Activated T-helper 1 cell treated with anti-CD3 and anti-CD28 coated beads, Interleukin-12 subunit alpha, Interleukin-12 subunit beta, Interleukin-2, Interleukin-4 antibody, amounts not matched to agents 30 ng/mL and 10 ng/mL and 1 ng/mL, durations not matched to agents 14 hours and 24 hours and 36 hours (primary cell): ENCODE data around the gene AMMECR1L. TPM values are rescaled to one million over a fixed set of nuclear protein-coding genes. Genes with fewer than 3 reads are reported as not detected.
"Not testable (repeated sequence)": the region's sequence is repeated elsewhere in the genome, so short reads cannot be mapped to it uniquely, and the experiment has no call there.

Experiments
- DNase-seq: peaks from one replicate; pipeline ENCODE4 v3.0.0; 2021; ENCODE audit warnings: low spot score
- H3K27ac Mint-ChIP-seq: one replicate; pipeline ENCODE4 v1.8.0; 2021; ENCODE audit warnings: mild to moderate bottlenecking, mixed read lengths
- H3K27me3 Mint-ChIP-seq: one replicate; pipeline ENCODE4 v1.8.0; 2022; ENCODE audit warnings: mild to moderate bottlenecking, moderate library complexity, mixed read lengths; ENCODE audit not compliant: insufficient read depth
- H3K36me3 Mint-ChIP-seq: one replicate; pipeline ENCODE4 v1.8.0; 2021; ENCODE audit warnings: low read depth, mixed read lengths
- H3K4me1 Mint-ChIP-seq: one replicate; pipeline ENCODE4 v1.8.0; 2021; ENCODE audit warnings: low read depth, mixed read lengths
- H3K4me3 Mint-ChIP-seq: one replicate; pipeline ENCODE4 v1.8.0; 2021; ENCODE audit warnings: mild to moderate bottlenecking, moderate library complexity, mixed read lengths
- H3K9me3 Mint-ChIP-seq: one replicate; pipeline ENCODE4 v1.8.0; 2021; ENCODE audit warnings: mixed read lengths
- intact Hi-C: fragments of 100-400 bp; cut with micrococcal nuclease; formaldehyde crosslinking; loops from one replicate; pipeline ENCODE4 v1.15.1; 2024
- total RNA-seq: library from RNA; stranded (reverse); gene quantifications from 2 replicates; pipeline ENCODE4 v1.2.3, GENCODE V29; 2022

Gene AMMECR1L
- total RNA-seq, 1 donor from 2014 or later, result 21.6 TPM

- H3K4me3 Mint-ChIP-seq, result no peak overlapping the region
- intact Hi-C loops, result loop anchor here (5.0 to 10.0 kb wide), 2 partner anchors 427 to 1160 kb away; partner anchors contain the start of genes GYPC and MAP3K2
- DNase-seq, result no peak
- H3K4me1 Mint-ChIP-seq, result peaks cover 22% of the 10 kb centered on the region
- H3K9me3 Mint-ChIP-seq, result peaks cover 6% of the 10 kb centered on the region
- H3K27ac Mint-ChIP-seq, result no peak overlapping the region
- peaks cover 10% of the 10 kb centered on the region for H3K36me3 Mint-ChIP-seq
- peaks cover 17% of the 10 kb centered on the region for H3K27me3 Mint-ChIP-seq
Measured at GRCh38 chr2:127814677-127815076, 71.1 kb downstream of the AMMECR1L start.

GRCh38 chr2:127812441-127812840 is 73.3 kb downstream of the AMMECR1L start:
- not testable (repeated sequence) for H3K9me3 Mint-ChIP-seq, H3K27me3 Mint-ChIP-seq, DNase-seq, H3K27ac Mint-ChIP-seq
- H3K4me3 Mint-ChIP-seq, result peak overlapping the region; percentile 95
- H3K4me1 Mint-ChIP-seq, result peaks cover 33% of the 10 kb centered on the region
- intact Hi-C loops, result loop anchor here (5.0 to 10.0 kb wide), 2 partner anchors 425 to 1158 kb away; partner anchors contain the start of genes GYPC and MAP3K2
- peaks cover 15% of the 10 kb centered on the region for H3K36me3 Mint-ChIP-seq

Other genes starting within 250 kb of the AMMECR1L start
- gene GPR17, start 239.8 kb downstream of the AMMECR1L start, total RNA-seq, result not detected in 2 replicates
- gene LIMS2, start 210.4 kb downstream of the AMMECR1L start, total RNA-seq, result 4.8 and 5.1 TPM in 2 replicates
- 6.6 and 7.1 TPM in 2 replicates for gene SFT2D3, start 184.5 kb downstream of the AMMECR1L start, total RNA-seq
- gene WDR33, start 74.8 kb downstream of the AMMECR1L start, total RNA-seq, result 81.0 and 82.4 TPM in 2 replicates
- 78.3 and 79.8 TPM in 2 replicates for gene POLR2D, start 27.8 kb downstream of the AMMECR1L start, total RNA-seq
- gene SAP130, start 142.1 kb upstream of the AMMECR1L start, total RNA-seq, result 30.9 and 31.5 TPM in 2 replicates
- 65.2 and 70.7 TPM in 2 replicates for gene UGGT1, start 205.2 kb upstream of the AMMECR1L start, total RNA-seq